Hepatocyte (in vitro differentiated cells): ENCODE data around the gene TMEM176B.

Experiments
- EZH2 ChIP-seq: fragments of 200-600 bp; sonication (generic); IDR thresholded peaks from 2 replicates; pipeline ENCODE4 v1.6.1; 2016; ENCODE audit warnings: antibody characterized with exemption, mild to moderate bottlenecking, borderline replicate concordance
- TF ChIP-seq, protein P1 (sequence below): fragments of 200-600 bp; sonication (generic); IDR thresholded peaks from 2 replicates; pipeline ENCODE4 v1.5.1; 2016; ENCODE audit warnings: antibody characterized with exemption, mild to moderate bottlenecking; ENCODE audit not compliant: poor library complexity

DNA sequence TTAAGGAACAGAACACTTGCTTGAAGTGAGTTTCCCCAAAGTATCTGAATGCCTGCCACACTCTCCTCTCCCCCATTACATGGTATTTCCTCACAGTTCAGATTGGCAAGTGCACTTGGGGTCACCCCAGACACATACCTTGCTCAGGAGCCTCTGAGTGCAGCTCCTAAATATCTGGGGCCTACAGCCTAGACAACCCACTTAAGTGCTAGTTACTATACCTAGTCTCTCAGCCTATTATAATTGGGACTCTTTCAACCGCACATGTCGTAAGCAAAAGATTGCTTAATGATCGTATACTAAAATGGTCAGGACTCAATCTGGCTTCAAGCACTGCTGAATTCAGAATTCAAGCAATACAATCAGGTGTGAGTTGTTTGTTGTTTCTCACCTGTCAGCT is 19.9 kb downstream of the TMEM176B start:
- TF ChIP-seq, protein P1, sequence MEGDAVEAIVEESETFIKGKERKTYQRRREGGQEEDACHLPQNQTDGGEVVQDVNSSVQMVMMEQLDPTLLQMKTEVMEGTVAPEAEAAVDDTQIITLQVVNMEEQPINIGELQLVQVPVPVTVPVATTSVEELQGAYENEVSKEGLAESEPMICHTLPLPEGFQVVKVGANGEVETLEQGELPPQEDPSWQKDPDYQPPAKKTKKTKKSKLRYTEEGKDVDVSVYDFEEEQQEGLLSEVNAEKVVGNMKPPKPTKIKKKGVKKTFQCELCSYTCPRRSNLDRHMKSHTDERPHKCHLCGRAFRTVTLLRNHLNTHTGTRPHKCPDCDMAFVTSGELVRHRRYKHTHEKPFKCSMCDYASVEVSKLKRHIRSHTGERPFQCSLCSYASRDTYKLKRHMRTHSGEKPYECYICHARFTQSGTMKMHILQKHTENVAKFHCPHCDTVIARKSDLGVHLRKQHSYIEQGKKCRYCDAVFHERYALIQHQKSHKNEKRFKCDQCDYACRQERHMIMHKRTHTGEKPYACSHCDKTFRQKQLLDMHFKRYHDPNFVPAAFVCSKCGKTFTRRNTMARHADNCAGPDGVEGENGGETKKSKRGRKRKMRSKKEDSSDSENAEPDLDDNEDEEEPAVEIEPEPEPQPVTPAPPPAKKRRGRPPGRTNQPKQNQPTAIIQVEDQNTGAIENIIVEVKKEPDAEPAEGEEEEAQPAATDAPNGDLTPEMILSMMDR, result no peak
- TF ChIP-seq EZH2, result no peak
